Activated CD8-positive, alpha-beta memory T cell treated with anti-CD3 and anti-CD28 coated beads for 48 hours (primary cell): Measurements from ENCODE around the gene SNX19.

Experiments
- DNase-seq, 3 experiments: peaks; one replicate each; pipeline ENCODE4 v3.0.0-alpha.2; 2020; ENCODE audit warnings: low read depth in 2 of 3, low spot score in 2 of 3

The SNX19 gene

GRCh38 chr11:130846606-130847005, 69.7 kb downstream of the SNX19 start:
- DNase-seq, result no peak

- DNase-seq, result no peak
Observed at GRCh38 chr11:130842001-130842400, 74.3 kb downstream of the SNX19 start.

- no peak for DNase-seq
Observed at GRCh38 chr11:130840679-130841078, 75.6 kb downstream of the SNX19 start.

- DNase-seq, result no peak
Observed at GRCh38 chr11:130839981-130840666, 76.2 kb downstream of the SNX19 start.

- DNase-seq, result no peak
Observed at GRCh38 chr11:130837194-130837593, 79.1 kb downstream of the SNX19 start.

- DNase-seq, result no peak
Observed at GRCh38 chr11:130834886-130835285, 81.4 kb downstream of the SNX19 start.

GRCh38 chr11:130832566-130833425, 83.5 kb downstream of the SNX19 start:
- DNase-seq, result no peak

- no peak for DNase-seq
Observed at GRCh38 chr11:130831976-130832375, 84.3 kb downstream of the SNX19 start.

- DNase-seq, result no peak
Observed at GRCh38 chr11:130831506-130831905, 84.8 kb downstream of the SNX19 start.

- no peak for DNase-seq
Observed at GRCh38 chr11:130830566-130830965, 85.7 kb downstream of the SNX19 start.

GRCh38 chr11:130829920-130830511, 86.3 kb downstream of the SNX19 start:
- no peak for DNase-seq

- no peak for DNase-seq
Observed at GRCh38 chr11:130828741-130829140, 87.5 kb downstream of the SNX19 start.

GRCh38 chr11:130827451-130828377, 88.6 kb downstream of the SNX19 start:
- DNase-seq, result no peak

- DNase-seq, result no peak
Observed at GRCh38 chr11:130826572-130826971, 89.7 kb downstream of the SNX19 start.

GRCh38 chr11:130825983-130826382, 90.3 kb downstream of the SNX19 start:
- DNase-seq, result no peak

GRCh38 chr11:130825561-130825960, 90.7 kb downstream of the SNX19 start:
- DNase-seq, result no peak
